HepG2 (cell line): ENCODE measurements around the gene TSPAN3. TPM values are rescaled to one million over a fixed set of nuclear protein-coding genes. Genes with fewer than 3 reads are reported as not detected.

Experiments
- ATAC-seq: fragments of 200-7000 bp; cut with Tn5 transposase; 3 replicates; pipeline ENCODE4 v1.9.1; 2020; ENCODE audit warnings: mild to moderate bottlenecking, moderate library complexity
- BruUV-seq: library from RNA; stranded (reverse); fragments of 400-500 nt; replicated peaks from 2 replicates; lab custom pipeline; 2021; lab: Mats Ljungman, UMichigan
- CTCF ChIA-PET: fragments of 300-600 bp; formaldehyde crosslinking; extraction: SDS; loops from one replicate; lab custom pipeline; 2021; ENCODE audit warnings: low total read pairs, inconsistent platforms, low intra/inter-chr PET ratio; lab: Yijun Ruan, JAX
- POLR2A ChIA-PET: fragments of 350-600 bp; sonication (Branson Sonifier 250); formaldehyde crosslinking; loops from one replicate; lab custom pipeline; 2020; ENCODE audit warnings: antibody characterized with exemption, inconsistent platforms; lab: Yijun Ruan, JAX
- DNase-seq: peaks from one replicate; pipeline ENCODE4 v3.0.0-alpha.2; 2015; ENCODE audit warnings: low spot score
- FAIRE-seq: peaks from 3 replicates; lab custom pipeline; 2011; peaks lifted over from hg19 to GRCh38; lab: Jason Lieb, UNC
- H2AFZ ChIP-seq: one replicate; pipeline ENCODE4 v1.6.1; 2011; ENCODE audit warnings: low read length, inconsistent platforms
- H3K27ac ChIP-seq: fragments of 300-600 bp; 3 replicates; pipeline ENCODE4 v1.8.0; 2011; ENCODE audit warnings: mixed run types, mild to moderate bottlenecking, mixed read lengths, low read length, inconsistent platforms; ENCODE audit not compliant: insufficient read depth; ENCODE audit errors: extremely low read length
- H3K27me3 ChIP-seq, 2 experiments: fragments of 200-600 bp in 1 of 2; 2 replicates in 1 of 2; 3 replicates in 1 of 2; pipeline versions ENCODE4 v1.6.0 to v1.8.0; 2011; ENCODE audit warnings: low read length in 2 of 2, mild to moderate bottlenecking in 2 of 2, moderate library complexity in 2 of 2, inconsistent platforms in 1 of 2; ENCODE audit not compliant: insufficient read depth in 2 of 2, control insufficient read depth in 1 of 2
- H3K36me3 ChIP-seq, 2 experiments: fragments of 200-600 bp in 1 of 2; replicated peaks in 1 of 2; 2 replicates in 1 of 2; 3 replicates in 1 of 2; pipeline versions ENCODE4 v1.5.1 to v1.8.0; 2011; ENCODE audit warnings: low read length in 2 of 2, inconsistent platforms in 1 of 2; ENCODE audit not compliant: insufficient read depth in 2 of 2, control insufficient read depth in 1 of 2
- H3K4me1 ChIP-seq: 2 replicates; pipeline ENCODE4 v1.5.1; 2012; ENCODE audit warnings: low read length, inconsistent platforms; ENCODE audit not compliant: insufficient read depth
- H3K4me2 ChIP-seq: 2 replicates; pipeline ENCODE4 v1.6.0; 2011; ENCODE audit warnings: low read depth, low read length, inconsistent platforms
- H3K4me3 ChIP-seq, 3 experiments: fragments of 200-600 bp in 1 of 3; sonication (generic), shearing (Covaris generic) in 1 of 3; replicated peaks in 1 of 3; 2 replicates each; pipeline ENCODE4 v1.5.1; 2011 to 2016; ENCODE audit warnings: low read length in 3 of 3, inconsistent platforms in 2 of 3, low read depth in 2 of 3, mild to moderate bottlenecking in 2 of 3, control low read depth in 1 of 3, mixed read lengths in 1 of 3; ENCODE audit not compliant: insufficient read depth in 1 of 3
- H3K79me2 ChIP-seq: one replicate; pipeline ENCODE4 v1.6.1; 2011; ENCODE audit warnings: low read length, inconsistent platforms; ENCODE audit not compliant: insufficient read depth
- H3K9ac ChIP-seq: 2 replicates; pipeline ENCODE4 v1.6.0; 2011; ENCODE audit warnings: mild to moderate bottlenecking, low read depth, low read length, inconsistent platforms; ENCODE audit not compliant: insufficient read depth
- H3K9me3 ChIP-seq: 2 replicates; pipeline ENCODE4 v1.5.1; 2012; ENCODE audit warnings: mild to moderate bottlenecking, low read length
- H4K20me1 ChIP-seq: 2 replicates; pipeline ENCODE4 v1.6.0; 2011; ENCODE audit warnings: inconsistent platforms, mild to moderate bottlenecking, low read length, moderate library complexity; ENCODE audit not compliant: insufficient read depth
- NAIF1 ChIP-seq: sonication (generic); formaldehyde crosslinking; IDR thresholded peaks from 2 replicates; pipeline ENCODE4 v1.5.0; 2020; ENCODE audit warnings: mild to moderate bottlenecking, missing genetic modification reagents, borderline replicate concordance
- NFKB2 ChIP-seq: sonication (generic); formaldehyde crosslinking; IDR thresholded peaks from 2 replicates; pipeline ENCODE4 v1.4.0; 2020; ENCODE audit warnings: missing genetic modification reagents, borderline replicate concordance
- RAD51 ChIP-seq: fragments of 450-650 bp; IDR thresholded peaks from 2 replicates; pipeline ENCODE4 v1.6.1; 2016; ENCODE audit warnings: borderline replicate concordance
- ZFY ChIP-seq: sonication (generic); formaldehyde crosslinking; IDR thresholded peaks from 2 replicates; pipeline ENCODE4 v1.4.0; 2020; ENCODE audit warnings: missing genetic modification reagents
- ZNF253 ChIP-seq: sonication (generic); formaldehyde crosslinking; IDR thresholded peaks from 2 replicates; pipeline ENCODE4 v1.8.0; 2022; ENCODE audit warnings: mild to moderate bottlenecking, missing genetic modification reagents, borderline replicate concordance
- WGBS: methylation state at CpG from one replicate; pipeline ENCODE4 v1.1.6; 2017; ENCODE audit warnings: low lambda C conversion rate; 5-methylcytosine and 5-hydroxymethylcytosine counted together
- in situ Hi-C: cut with HindIII; loops from 2 replicates; pipeline ENCODE4 v1.10.0; 2017; ENCODE audit warnings: low pct_unique_long_range_greater_than_20kb; ENCODE audit not compliant: extremely low pct_ligation_motif_present
- intact Hi-C: fragments of 100-400 bp; cut with micrococcal nuclease; formaldehyde crosslinking; loops from one replicate; pipeline ENCODE4 v1.10.0; 2022; ENCODE audit not compliant: unreplicated experiment
- polyA plus RNA-seq, 8 experiments: library from polyadenylated mRNA; depleted of rRNA in 3 of 8; stranded (reverse) in 7 of 8; unstranded in 1 of 8; fragments of >200 nt; fragmentation: Illumina TruSeq in 4 of 8; extraction: Trizol in 4 of 8; gene quantifications; 2 replicates each; pipeline versions ENCODE4 v1.2.1 to v1.2.3, GENCODE V29; 2011 to 2016; ENCODE audit warnings: low read depth in 4 of 8, missing spikeins in 1 of 8, mixed read lengths in 1 of 8; ENCODE audit not compliant: insufficient read depth in 1 of 8
- total RNA-seq, 5 experiments: library from RNA; depleted of rRNA; stranded (reverse); fragments of >200 nt; fragmentation: Illumina TruSeq; extraction: Trizol; gene quantifications; 2 replicates each; pipeline ENCODE4 v1.2.3, GENCODE V29; 2016; ENCODE audit warnings: low read depth in 1 of 5
- TF ChIP-seq, protein P1 (sequence below): sonication (generic); formaldehyde crosslinking; IDR thresholded peaks from 2 replicates; pipeline ENCODE4 v1.4.0; 2020; ENCODE audit warnings: mild to moderate bottlenecking, missing genetic modification reagents
- TF ChIP-seq, protein P2 (sequence below), 2 experiments: sonication (generic) in 1 of 2; formaldehyde crosslinking in 1 of 2; IDR thresholded peaks; 2 replicates each; pipeline versions ENCODE4 v1.5.1 to v1.6.1; 2011 to 2020; ENCODE audit warnings: borderline replicate concordance in 1 of 2, low read depth in 1 of 2, low read length in 1 of 2, mild to moderate bottlenecking in 1 of 2, missing genetic modification reagents in 1 of 2, moderate library complexity in 1 of 2

Gene TSPAN3
- total and polyA plus RNA-seq, 2 of the 13 experiments (the other 11 are each of a cell fraction or from before 2014, with no cell fraction given) = 167 to 170 TPM

DNA sequence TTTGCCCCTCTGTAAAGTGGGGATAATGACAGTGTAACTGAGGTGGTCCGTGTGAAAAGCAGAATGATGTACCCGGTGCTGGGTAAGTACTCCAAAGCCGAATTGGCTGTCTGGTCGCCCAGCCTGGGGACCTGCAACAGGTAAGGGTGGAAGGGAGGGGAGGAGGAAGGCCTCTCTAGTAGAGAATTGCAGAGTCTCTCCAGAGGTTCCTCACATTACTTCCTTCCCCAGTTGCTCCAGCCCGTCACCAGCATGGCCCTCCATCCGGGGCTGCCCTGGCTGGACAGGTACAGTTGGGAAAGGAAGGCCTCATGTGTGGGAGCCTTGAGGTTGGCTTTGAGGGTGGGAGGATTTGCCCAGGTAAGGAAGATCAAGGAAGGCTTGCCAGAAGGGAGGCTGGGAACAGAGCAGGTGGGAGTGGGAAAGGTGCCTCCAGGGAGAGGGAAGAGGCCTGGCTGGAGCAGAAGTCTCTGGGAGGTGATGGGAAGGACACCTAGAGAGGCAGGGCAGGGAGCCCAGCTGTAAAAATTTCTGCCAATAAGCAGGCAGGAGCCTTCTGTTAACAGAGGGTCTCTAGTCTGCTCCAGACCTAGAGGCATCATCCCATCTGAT lies 77.7 kb downstream of the TSPAN3 start (continued):
- TF ChIP-seq, protein P1, sequence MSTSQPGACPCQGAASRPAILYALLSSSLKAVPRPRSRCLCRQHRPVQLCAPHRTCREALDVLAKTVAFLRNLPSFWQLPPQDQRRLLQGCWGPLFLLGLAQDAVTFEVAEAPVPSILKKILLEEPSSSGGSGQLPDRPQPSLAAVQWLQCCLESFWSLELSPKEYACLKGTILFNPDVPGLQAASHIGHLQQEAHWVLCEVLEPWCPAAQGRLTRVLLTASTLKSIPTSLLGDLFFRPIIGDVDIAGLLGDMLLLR (CRISPR knock-in tag) = no peak

DNA sequence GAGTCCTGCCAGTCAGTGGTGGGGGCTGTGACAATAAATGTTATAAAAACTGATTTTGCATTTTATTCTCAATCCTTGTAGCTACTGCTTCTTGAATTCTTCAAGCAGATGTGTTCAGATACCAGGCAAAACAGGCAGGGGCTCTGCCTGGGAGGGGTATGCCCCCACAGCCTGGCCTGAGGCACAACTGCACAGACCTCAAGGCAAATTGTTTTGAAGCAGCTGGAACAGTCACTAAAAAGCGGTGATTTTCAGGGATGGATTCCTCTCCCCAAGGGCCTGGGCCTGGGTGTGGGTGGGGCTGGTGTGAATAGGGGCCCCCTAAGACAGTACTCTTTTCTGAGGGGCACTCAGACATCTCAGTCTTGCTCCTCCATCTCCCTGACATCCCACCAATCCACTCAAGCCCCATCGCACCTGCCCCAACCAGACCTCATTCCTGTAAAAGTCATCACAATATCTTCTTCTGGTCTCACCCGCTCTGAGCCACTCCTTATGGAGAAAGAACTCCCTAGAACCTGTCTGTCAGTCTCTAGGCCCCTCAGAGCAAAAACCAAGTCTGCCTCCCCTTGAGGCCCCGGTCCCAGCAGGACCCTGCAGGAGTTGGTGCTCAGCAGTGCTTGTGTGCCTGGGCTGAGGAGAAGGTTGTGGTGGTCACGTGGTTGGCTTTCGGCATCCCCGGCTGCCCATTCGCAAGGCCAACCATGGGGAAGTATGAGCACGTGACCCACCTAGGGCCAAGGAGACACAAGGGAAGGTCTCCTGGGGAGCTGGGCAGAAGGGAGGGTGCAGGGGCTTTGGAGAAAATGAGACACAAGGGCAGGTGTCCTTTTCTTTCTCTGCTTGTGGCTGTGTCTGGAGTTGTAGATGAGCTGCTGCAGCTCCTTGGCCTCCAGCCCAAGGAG lies 78.9 kb downstream of the TSPAN3 start:
- no peak for FAIRE-seq
- ChIA-PET POLR2A (no interaction called here), CTCF (no interaction called here)
- no peak overlapping the region for H3K9ac ChIP-seq
- no peak for ATAC-seq
- H3K79me2 ChIP-seq = no peaks in the 10 kb centered on the region
- H3K4me3 ChIP-seq = no peak overlapping the region
- H3K27me3 ChIP-seq = peaks cover 8 to 61% of the 10 kb centered on the region in 2 experiments; a peak in 4 of 5 replicates
- BruUV-seq = no TSS peak
- no peak for DNase-seq
- H3K9me3 ChIP-seq = no peaks in the 10 kb centered on the region
- 54% methylated on average over 3 of the region's 9 CpGs for WGBS
- no peak overlapping the region for H3K4me2 ChIP-seq
- no peaks in the 10 kb centered on the region; the same call in 1 of the 2 replicates for H3K4me1 ChIP-seq
- no peaks in the 10 kb centered on the region for H4K20me1 ChIP-seq
- intact Hi-C loops (no loop called here), in situ Hi-C loops (no loop called here)
- TF ChIP-seq, protein P2, sequence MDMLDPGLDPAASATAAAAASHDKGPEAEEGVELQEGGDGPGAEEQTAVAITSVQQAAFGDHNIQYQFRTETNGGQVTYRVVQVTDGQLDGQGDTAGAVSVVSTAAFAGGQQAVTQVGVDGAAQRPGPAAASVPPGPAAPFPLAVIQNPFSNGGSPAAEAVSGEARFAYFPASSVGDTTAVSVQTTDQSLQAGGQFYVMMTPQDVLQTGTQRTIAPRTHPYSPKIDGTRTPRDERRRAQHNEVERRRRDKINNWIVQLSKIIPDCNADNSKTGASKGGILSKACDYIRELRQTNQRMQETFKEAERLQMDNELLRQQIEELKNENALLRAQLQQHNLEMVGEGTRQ (IDR thresholded peaks at IDR 0.05; ENCODE audit: low read depth, low read length) = peak; percentile 52; the same call in 1 of the 2 replicates
- TF ChIP-seq, protein P2 (CRISPR knock-in tag; IDR thresholded peaks at IDR 0.05; ENCODE audit: borderline replicate concordance) = no peak
- no peak for TF ChIP-seq ZFY (CRISPR knock-in tag)
- TF ChIP-seq RAD51 = peak; percentile 53; the same call in 1 of the 2 replicates
- no peak for TF ChIP-seq ZNF253 (CRISPR knock-in tag)
- TF ChIP-seq NAIF1 (CRISPR knock-in tag) = no peak
- TF ChIP-seq NFKB2 (CRISPR knock-in tag) = no peak
- no peaks in the 10 kb centered on the region for H3K36me3 ChIP-seq
- no peak overlapping the region for H3K27ac ChIP-seq
- H2AFZ ChIP-seq = no peak overlapping the region

Other genes with a start within 250 kb of the TSPAN3 start
- 7.6 and 10.5 TPM in 2 replicates for gene SCAPER, start 165.8 kb downstream of the TSPAN3 start, total RNA-seq (2016; rRNA removed; fragmentation: Illumina TruSeq; extraction: Trizol)
- 4.3 and 4.5 TPM in 2 replicates for gene SCAPER, start 165.8 kb downstream of the TSPAN3 start, polyA plus RNA-seq (2011; rRNA removed)
- gene RCN2, start 139.4 kb downstream of the TSPAN3 start, total RNA-seq (2016; rRNA removed; fragmentation: Illumina TruSeq; extraction: Trizol) = 62.3 and 89.0 TPM in 2 replicates
- gene RCN2, start 139.4 kb downstream of the TSPAN3 start, polyA plus RNA-seq (2011; rRNA removed) = 57.4 and 84.4 TPM in 2 replicates
- 8.7 and 9.2 TPM in 2 replicates for gene PSTPIP1, start 76.0 kb downstream of the TSPAN3 start, total RNA-seq (2016; rRNA removed; fragmentation: Illumina TruSeq; extraction: Trizol)
- 4.4 TPM in 2 replicates for gene PSTPIP1, start 76.0 kb downstream of the TSPAN3 start, polyA plus RNA-seq (2011; rRNA removed)